Inflammatory macrophage treated with lipopolysaccharide for 1 hour (primary cell): Measurements from ENCODE around the gene INPP5A.
"Not testable (repeated sequence)": the region's sequence is repeated elsewhere in the genome, so short reads cannot be mapped to it uniquely, and the experiment has no call there.

Experiments
- DNase-seq, 2 donors: peaks; one replicate each; pipeline ENCODE4 v3.0.0-alpha.2; 2020 to 2022

INPP5A gene

GRCh38 chr10:132537684-132538001 lies at the start of gene INPP5A:
INPP5A (plus strand) TSS chr10:132537787; CDS start chr10:132538097, 310 bp downstream.
- DNase-seq = no peak

- DNase-seq = no peak
Observed at GRCh38 chr10:132488231-132488821, 49.3 kb upstream of the INPP5A start.

- DNase-seq = no peak
Observed at GRCh38 chr10:132489053-132489703, 48.4 kb upstream of the INPP5A start.

- no peak for DNase-seq
Observed at GRCh38 chr10:132489704-132490534, 47.7 kb upstream of the INPP5A start.

GRCh38 chr10:132491534-132491933 lies 46.1 kb upstream of the INPP5A start:
- DNase-seq = not testable (repeated sequence)

GRCh38 chr10:132492323-132493025 lies 45.1 kb upstream of the INPP5A start:
- no peak for DNase-seq

- DNase-seq = no peak
Observed at GRCh38 chr10:132493246-132493755, 44.3 kb upstream of the INPP5A start.

- no peak for DNase-seq
Observed at GRCh38 chr10:132493756-132494290, 43.8 kb upstream of the INPP5A start.

GRCh38 chr10:132494866-132495630 lies 42.5 kb upstream of the INPP5A start:
- DNase-seq = no peak

- DNase-seq = no peak
Observed at GRCh38 chr10:132496360-132497062, 41.1 kb upstream of the INPP5A start.

GRCh38 chr10:132497063-132497680 lies 40.4 kb upstream of the INPP5A start:
- peak in 1 of 2 donors; percentile 35 for DNase-seq

GRCh38 chr10:132497861-132498561 lies 39.6 kb upstream of the INPP5A start:
- DNase-seq = no peak

- DNase-seq = no peak
Observed at GRCh38 chr10:132498562-132499366, 38.8 kb upstream of the INPP5A start.

GRCh38 chr10:132499367-132499685 lies 38.3 kb upstream of the INPP5A start:
- DNase-seq = no peak

GRCh38 chr10:132500781-132501415 lies 36.7 kb upstream of the INPP5A start:
- no peak for DNase-seq

GRCh38 chr10:132502544-132503300 lies 34.9 kb upstream of the INPP5A start:
- DNase-seq = no peak

GRCh38 chr10:132503581-132504421 lies 33.8 kb upstream of the INPP5A start:
- DNase-seq = no peak
